ENCODE results near the gene NACC1. TPM values are rescaled to one million over a fixed set of nuclear protein-coding genes. Genes with fewer than 3 reads are reported as not detected.

Gene NACC1
- total and polyA plus RNA-seq, 2 of the 8 experiments (the other 6 are each of a cell fraction or from before 2014, with no cell fraction given), result 234 to 301 TPM

GRCh38 chr19:13171146-13171545 is 53.1 kb downstream of the NACC1 start:
- Histone ChIP-seq H3K27ac (ENCODE audit: low read depth, low read length) (no peak overlapping the region), H2BK5ac (ENCODE audit: low read depth, low read length) (no peak overlapping the region), H2BK15ac (ENCODE audit: low read length) (0 out of 2 replicates have a peak overlapping the region, but pooled peaks have one; percentile 88), H3K9ac (replicated peaks in 1 of 4; ENCODE audit: extremely low read depth in 1 of 4, low read depth in 3 of 4, low read length in 3 of 4) (no peak overlapping the region), H3K27me3 (replicated peaks in 1 of 4; ENCODE audit: control insufficient read depth in 3 of 4, extremely low read depth in 1 of 4, insufficient read depth in 3 of 4, low read length in 3 of 4) (no peaks in the 10 kb centered on the region), H4K8ac (ENCODE audit: extremely low read depth, insufficient read depth, low read length) (no peak overlapping the region), H3K23ac (ENCODE audit: insufficient read length) (no peak overlapping the region), H3K4me1 (replicated peaks in 1 of 4; ENCODE audit: control insufficient read depth in 3 of 4, insufficient read depth in 4 of 4, low read length in 3 of 4) (peaks cover 5 to 11% (median 7%) of the 10 kb centered on the region in 4 experiments; a peak in 5 of 7 replicates), H3K79me1 (ENCODE audit: low read depth, low read length) (no peaks in the 10 kb centered on the region; the same call in 1 of the 2 replicates), H3K4me2 (ENCODE audit: insufficient read depth in 1 of 2, low read depth in 2 of 2, low read length in 2 of 2) (no peak overlapping the region), H3K14ac (ENCODE audit: insufficient read length) (no peak overlapping the region), H2BK120ac (replicated peaks; ENCODE audit: low read depth, low read length) (no peak overlapping the region), H2AK5ac (ENCODE audit: low read depth, low read length) (no peak overlapping the region), H4K20me1 (replicated peaks in 1 of 2; ENCODE audit: control insufficient read depth in 1 of 2, insufficient read depth in 2 of 2, low read length in 2 of 2) (no peaks in the 10 kb centered on the region), H3K4me3 (ENCODE audit: extremely low read depth in 1 of 4, insufficient read depth in 2 of 4, low read depth in 3 of 4, low read length in 4 of 4) (no peak overlapping the region), H3K79me2 (ENCODE audit: control insufficient read depth in 1 of 2, insufficient read depth in 2 of 2, low read length in 2 of 2) (no peaks in the 10 kb centered on the region), H3K9me3 (ENCODE audit: insufficient read depth in 2 of 2, low read depth in 1 of 2, low read length in 1 of 2) (no peaks in the 10 kb centered on the region), H2AFZ (ENCODE audit: low read length) (no peak overlapping the region), H3K18ac (ENCODE audit: extremely low read depth, low read length) (no peak overlapping the region), H4K5ac (ENCODE audit: insufficient read length, low read depth, low read length) (no peak overlapping the region), H3K23me2 (ENCODE audit: low read depth, low read length) (no peaks in the 10 kb centered on the region), H2BK20ac (ENCODE audit: low read length) (no peak overlapping the region), H3K36me3 (ENCODE audit: control insufficient read depth in 2 of 4, insufficient read depth in 4 of 4, low read length in 3 of 4) (no peaks in the 10 kb centered on the region), H2BK12ac (ENCODE audit: low read depth, low read length) (no peak overlapping the region), H3K4ac (replicated peaks; ENCODE audit: insufficient read length, low read depth, low read length) (no peak overlapping the region), H3K56ac (replicated peaks; ENCODE audit: insufficient read length, low read depth, low read length) (no peak overlapping the region), H4K91ac (replicated peaks; ENCODE audit: insufficient read length, low read length) (no peak overlapping the region)
- DNase-seq (ENCODE audit: low read depth in 1 of 2, low spot score in 2 of 2) (no peak), FAIRE-seq (no peak)
- CTCF ChIA-PET (ENCODE audit: partially characterized antibody), result interaction anchor here (0.7 to 4.7 kb wide), 6 partner anchors 13 to 91 kb away, joined by 3 to 41 read pairs (median 5); no protein-coding TSS in a partner anchor
- POLR2A ChIA-PET (ENCODE audit: partially characterized antibody), result interaction anchor here (0.7 to 12.0 kb wide), 4 partner anchors 9 to 139 kb away, joined by 3 to 530 read pairs (median 38); partner anchors contain the start of genes IER2 and STX10
- 96% methylated on average over 7 of the region's 7 CpGs; no CpG with 5 or more reads in 1 of the 2 experiments for WGBS, 2 experiments (ENCODE audit: extremely low coverage in 1 of 2, insufficient coverage in 1 of 2, insufficient read length in 1 of 2, insufficient replicate concordance in 2 of 2, low coverage in 1 of 2, low lambda C conversion rate in 2 of 2, missing lambda C conversion rate in 1 of 2)
- TF ChIP-seq SP1 (IDR thresholded peaks at IDR 0.05; ENCODE audit: low read depth, low read length) (no peak), ATF3 (IDR thresholded peaks at IDR 0.05; ENCODE audit: insufficient read depth, low read depth, low read length) (no peak), SRF (IDR thresholded peaks at IDR 0.05; ENCODE audit: low read depth, low read length) (no peak), ZNF274 (IDR thresholded peaks at IDR 0.05; ENCODE audit: borderline replicate concordance, extremely low read depth, low read length) (no peak), JUN (IDR thresholded peaks at IDR 0.05; ENCODE audit: low read depth, low read length) (no peak), JUND (IDR thresholded peaks at IDR 0.05; ENCODE audit: low read length) (no peak), SUZ12 (IDR thresholded peaks at IDR 0.05; ENCODE audit: low read length) (no peak), ASH2L (IDR thresholded peaks at IDR 0.05; ENCODE audit: low read length) (no peak), CHD1 (IDR thresholded peaks at IDR 0.05; ENCODE audit: low read depth, low read length) (no peak), CBX5 (IDR thresholded peaks at IDR 0.05; ENCODE audit: low read depth, low read length) (no peak), RNF2 (IDR thresholded peaks at IDR 0.05; ENCODE audit: borderline replicate concordance, low read depth, low read length, missing control alignments, poor library complexity, severe bottlenecking) (no peak)
- TF ChIP-seq, protein P1, sequence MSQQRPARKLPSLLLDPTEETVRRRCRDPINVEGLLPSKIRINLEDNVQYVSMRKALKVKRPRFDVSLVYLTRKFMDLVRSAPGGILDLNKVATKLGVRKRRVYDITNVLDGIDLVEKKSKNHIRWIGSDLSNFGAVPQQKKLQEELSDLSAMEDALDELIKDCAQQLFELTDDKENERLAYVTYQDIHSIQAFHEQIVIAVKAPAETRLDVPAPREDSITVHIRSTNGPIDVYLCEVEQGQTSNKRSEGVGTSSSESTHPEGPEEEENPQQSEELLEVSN (IDR thresholded peaks at IDR 0.05), result no peak

All from H1 (cell line).